NB4 (cell line): ENCODE measurements around the gene ZNF644.

ENCODE experiments used
- DNase-seq: peaks from one replicate; pipeline ENCODE4 v3.0.0; 2010; ENCODE audit warnings: low read depth
- H3K4me3 ChIP-seq: one replicate; pipeline ENCODE4 v1.5.1; 2011; ENCODE audit warnings: mild to moderate bottlenecking, low read depth, low read length, moderate library complexity
- MYC ChIP-seq: IDR thresholded peaks from 2 replicates; pipeline ENCODE4 v1.6.1; 2011; ENCODE audit warnings: low read depth, low read length
- POLR2A ChIP-seq: IDR thresholded peaks from 2 replicates; pipeline ENCODE4 v1.6.1; 2011; ENCODE audit warnings: mild to moderate bottlenecking; ENCODE audit not compliant: insufficient read length; ENCODE audit errors: extremely low read depth
- TF ChIP-seq, protein P1 (sequence below): IDR thresholded peaks from one replicate; pipeline ENCODE4 v1.5.1; 2012; ENCODE audit warnings: low read depth, low read length
- TF ChIP-seq, protein P2 (sequence below): IDR thresholded peaks from 2 replicates; pipeline ENCODE4 v1.6.1; 2011; ENCODE audit warnings: low read depth, low read length

ZNF644 gene

GRCh38 chr1:90970208-90970607 lies 51.6 kb downstream of the ZNF644 start:
- DNase-seq = no peak
- TF ChIP-seq POLR2A (no peak), MYC (no peak)
- TF ChIP-seq, protein P1, sequence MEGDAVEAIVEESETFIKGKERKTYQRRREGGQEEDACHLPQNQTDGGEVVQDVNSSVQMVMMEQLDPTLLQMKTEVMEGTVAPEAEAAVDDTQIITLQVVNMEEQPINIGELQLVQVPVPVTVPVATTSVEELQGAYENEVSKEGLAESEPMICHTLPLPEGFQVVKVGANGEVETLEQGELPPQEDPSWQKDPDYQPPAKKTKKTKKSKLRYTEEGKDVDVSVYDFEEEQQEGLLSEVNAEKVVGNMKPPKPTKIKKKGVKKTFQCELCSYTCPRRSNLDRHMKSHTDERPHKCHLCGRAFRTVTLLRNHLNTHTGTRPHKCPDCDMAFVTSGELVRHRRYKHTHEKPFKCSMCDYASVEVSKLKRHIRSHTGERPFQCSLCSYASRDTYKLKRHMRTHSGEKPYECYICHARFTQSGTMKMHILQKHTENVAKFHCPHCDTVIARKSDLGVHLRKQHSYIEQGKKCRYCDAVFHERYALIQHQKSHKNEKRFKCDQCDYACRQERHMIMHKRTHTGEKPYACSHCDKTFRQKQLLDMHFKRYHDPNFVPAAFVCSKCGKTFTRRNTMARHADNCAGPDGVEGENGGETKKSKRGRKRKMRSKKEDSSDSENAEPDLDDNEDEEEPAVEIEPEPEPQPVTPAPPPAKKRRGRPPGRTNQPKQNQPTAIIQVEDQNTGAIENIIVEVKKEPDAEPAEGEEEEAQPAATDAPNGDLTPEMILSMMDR = no peak
- TF ChIP-seq, protein P2, sequence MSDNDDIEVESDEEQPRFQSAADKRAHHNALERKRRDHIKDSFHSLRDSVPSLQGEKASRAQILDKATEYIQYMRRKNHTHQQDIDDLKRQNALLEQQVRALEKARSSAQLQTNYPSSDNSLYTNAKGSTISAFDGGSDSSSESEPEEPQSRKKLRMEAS = no peak

DNA sequence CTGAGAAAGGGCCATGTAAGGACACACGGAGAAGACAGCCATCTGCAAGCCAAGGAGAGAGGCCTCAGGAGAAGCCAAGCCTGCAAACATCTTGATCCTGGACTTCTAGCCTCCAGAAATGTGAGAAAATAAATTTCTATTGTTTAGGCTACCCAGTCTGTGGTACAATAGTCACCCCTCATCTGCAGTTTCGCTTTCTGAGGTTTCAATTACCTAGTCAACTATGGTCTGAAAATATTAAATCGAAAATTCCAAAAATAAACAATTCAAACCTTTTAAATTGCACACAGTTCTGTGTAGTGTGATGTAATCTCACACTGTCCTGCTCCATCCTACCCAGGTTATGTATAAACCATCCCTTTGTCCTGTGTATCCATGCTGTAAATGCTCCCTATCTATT lies 52.6 kb downstream of the ZNF644 start:
- TF ChIP-seq MYC (no peak), POLR2A (no peak)
- TF ChIP-seq, protein P1 = no peak
- TF ChIP-seq, protein P2 = no peak
- no peak overlapping the region for H3K4me3 ChIP-seq
- DNase-seq = no peak

More at GRCh38 chr1:90970208-90970607, 51.6 kb downstream of the ZNF644 start:
- no peak overlapping the region for H3K4me3 ChIP-seq

DNA sequence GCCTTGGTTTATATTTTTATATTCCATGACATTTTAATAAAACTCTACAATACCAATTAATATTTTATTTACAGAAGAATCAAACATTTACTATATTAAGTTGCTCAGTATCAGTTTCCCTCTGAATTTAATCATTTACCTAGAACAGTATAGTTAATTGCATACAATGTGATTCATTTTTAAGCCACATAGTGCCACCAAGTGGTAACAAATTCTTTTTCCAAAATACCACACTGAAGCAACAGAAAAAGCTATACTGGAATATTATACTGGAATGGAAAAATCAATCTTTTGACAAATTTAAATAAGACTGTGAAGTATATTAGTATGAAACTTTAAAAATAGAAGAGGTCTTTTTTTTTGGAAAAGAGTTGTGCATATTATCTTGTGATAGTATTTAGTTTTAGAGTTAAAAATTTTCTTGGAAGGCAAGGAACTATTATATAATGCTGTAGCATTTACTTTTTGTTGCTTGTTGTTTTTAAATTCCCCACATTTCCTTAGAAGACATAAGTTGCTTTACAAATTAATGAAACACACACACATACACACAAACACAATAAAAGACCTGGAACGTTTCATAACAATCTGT lies 57.3 kb downstream of the ZNF644 start:
- H3K4me3 ChIP-seq = no peak overlapping the region
- TF ChIP-seq MYC = no peak
- TF ChIP-seq, protein P1 = peak; percentile 22
- TF ChIP-seq, protein P2 = no peak
- no peak for TF ChIP-seq POLR2A
- peak; percentile 33 for DNase-seq

DNA sequence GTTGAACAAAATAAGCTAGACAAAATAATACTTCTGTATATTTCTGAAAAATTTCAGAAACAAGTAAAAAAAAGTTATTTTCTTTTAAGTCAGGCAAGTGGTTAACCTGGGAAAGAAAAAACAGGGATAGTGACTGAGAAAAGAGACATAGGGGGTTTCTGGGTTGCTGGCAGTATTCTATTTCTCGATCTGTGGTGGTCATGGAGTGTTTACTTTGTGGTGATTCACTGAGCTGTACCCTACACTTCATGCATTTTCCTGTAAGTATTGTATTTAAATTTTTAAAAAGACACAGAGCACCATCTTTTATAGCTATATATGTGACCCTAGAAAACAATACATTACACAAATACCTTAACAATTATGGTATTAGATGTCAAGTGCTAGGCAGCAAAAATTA lies 58.2 kb downstream of the ZNF644 start:
- TF ChIP-seq, protein P2 = no peak
- TF ChIP-seq POLR2A (no peak), MYC (no peak)
- TF ChIP-seq, protein P1 = no peak
- no peak overlapping the region for H3K4me3 ChIP-seq
- DNase-seq = no peak

DNA sequence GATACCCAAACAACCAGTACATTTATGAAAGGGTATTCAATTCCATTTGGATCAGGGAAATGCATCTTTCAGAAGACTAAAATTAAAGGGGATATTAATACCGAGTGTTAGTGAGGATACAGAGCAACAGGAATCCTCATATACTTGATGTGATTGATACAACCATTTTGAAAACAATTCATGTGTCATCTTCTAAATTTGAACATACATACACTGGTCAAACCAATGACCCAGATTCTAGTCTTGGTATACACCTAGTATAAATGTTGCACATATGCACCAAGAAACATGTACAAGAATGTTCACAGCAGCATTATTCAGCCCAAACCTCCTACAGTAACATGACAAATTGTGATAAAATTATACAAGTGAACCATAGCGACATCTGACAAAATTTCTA lies 58.6 kb downstream of the ZNF644 start:
- DNase-seq = no peak
- TF ChIP-seq, protein P1 = no peak
- TF ChIP-seq MYC = no peak
- TF ChIP-seq POLR2A = no peak
- TF ChIP-seq, protein P2 = no peak
- H3K4me3 ChIP-seq = no peak overlapping the region
